ENCODE results near the gene C11orf21. TPM values are rescaled to one million over a fixed set of nuclear protein-coding genes. Genes with fewer than 3 reads are reported as not detected.

C11orf21 gene
- total and polyA plus RNA-seq, 2 experiments from 2014 or later = 0.17 to 0.68 TPM

- Histone ChIP-seq H4K20me1 (ENCODE audit: insufficient read depth, poor library complexity, severe bottlenecking) (no peaks in the 10 kb centered on the region), H3K4me3 (no peak overlapping the region), H3K9me3 (ENCODE audit: low read depth) (no peaks in the 10 kb centered on the region), H3K4me1 (ENCODE audit: insufficient read depth) (peaks cover 9% of the 10 kb centered on the region), H3K27ac (no peak overlapping the region), H3K9me2 (replicated peaks; ENCODE audit: insufficient read depth) (no peaks in the 10 kb centered on the region), H2AFZ (no peak overlapping the region), H3K36me3 (replicated peaks; ENCODE audit: insufficient read depth, low read depth) (no peaks in the 10 kb centered on the region), H3K4me2 (no peak overlapping the region), H3K27me3 (peaks cover 9% of the 10 kb centered on the region), H3K79me2 (no peaks in the 10 kb centered on the region)
- no peak for DNase-seq (ENCODE audit: low spot score)
- 69% methylated on average over 2 of the region's 2 CpGs for WGBS (ENCODE audit: low lambda C conversion rate, missing lambda C conversion rate)
- TF ChIP-seq EZH2phosphoT487 (IDR thresholded peaks at IDR 0.05; ENCODE audit: low read depth, severe bottlenecking, unreplicated experiment) = no peak
- no peak for TF ChIP-seq CTCF (IDR thresholded peaks at IDR 0.05; ENCODE audit: poor library complexity)
- TF ChIP-seq EZH2 (IDR thresholded peaks at IDR 0.05; ENCODE audit: borderline replicate concordance) = no peak
Observed at GRCh38 chr11:2265396-2265795, 36.3 kb downstream of the C11orf21 start.

DNA sequence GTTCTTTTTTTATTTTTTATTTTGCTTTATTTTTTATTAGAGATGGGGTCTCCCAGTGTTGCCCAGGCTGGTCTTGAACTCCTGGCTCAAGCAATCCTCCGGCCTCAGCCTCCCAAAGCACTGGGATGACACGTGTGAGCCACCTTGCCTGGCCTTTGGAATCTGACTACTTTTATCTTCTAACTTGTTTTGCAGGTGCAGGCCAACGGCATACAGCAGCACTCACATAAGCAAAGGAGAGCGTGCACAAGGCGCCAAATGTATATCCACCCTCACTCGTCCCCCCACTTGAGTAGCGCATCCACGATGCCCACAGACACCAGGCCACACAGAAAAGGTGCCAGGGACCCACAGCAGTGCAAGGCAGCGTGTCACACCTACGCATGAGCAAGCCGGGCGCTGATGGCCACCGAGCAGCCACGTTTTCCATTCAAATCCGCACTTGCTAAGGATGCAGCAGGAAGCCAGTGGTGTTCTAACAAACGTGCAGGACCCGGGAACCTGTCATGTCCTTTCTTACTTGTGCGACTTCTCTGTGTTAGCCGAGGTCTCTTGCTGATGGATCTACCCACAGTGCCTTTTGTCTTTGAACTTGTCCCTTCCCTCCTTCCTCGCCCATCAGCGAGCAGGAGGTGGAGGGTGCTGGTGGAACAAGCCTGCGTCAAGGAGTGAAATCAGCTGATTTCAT is 37.2 kb downstream of the C11orf21 start:
- Histone ChIP-seq H3K79me2 (no peaks in the 10 kb centered on the region), H3K27me3 (peaks cover 4% of the 10 kb centered on the region), H3K9me3 (ENCODE audit: low read depth) (no peaks in the 10 kb centered on the region), H3K27ac (no peak overlapping the region), H2AFZ (no peak overlapping the region), H4K20me1 (ENCODE audit: insufficient read depth, poor library complexity, severe bottlenecking) (no peaks in the 10 kb centered on the region), H3K4me2 (no peak overlapping the region), H3K4me1 (ENCODE audit: insufficient read depth) (peaks cover 4% of the 10 kb centered on the region), H3K36me3 (replicated peaks; ENCODE audit: insufficient read depth, low read depth) (no peaks in the 10 kb centered on the region), H3K4me3 (no peak overlapping the region), H3K9me2 (replicated peaks; ENCODE audit: insufficient read depth) (no peaks in the 10 kb centered on the region)
- DNase-seq (ENCODE audit: low spot score) = no peak
- TF ChIP-seq EZH2 (IDR thresholded peaks at IDR 0.05; ENCODE audit: borderline replicate concordance) = no peak
- TF ChIP-seq CTCF (IDR thresholded peaks at IDR 0.05; ENCODE audit: poor library complexity) = no peak
- TF ChIP-seq EZH2phosphoT487 (IDR thresholded peaks at IDR 0.05; ENCODE audit: low read depth, severe bottlenecking, unreplicated experiment) = no peak
- 91% methylated on average over 22 of the region's 22 CpGs for WGBS (ENCODE audit: low lambda C conversion rate, missing lambda C conversion rate)

DNA sequence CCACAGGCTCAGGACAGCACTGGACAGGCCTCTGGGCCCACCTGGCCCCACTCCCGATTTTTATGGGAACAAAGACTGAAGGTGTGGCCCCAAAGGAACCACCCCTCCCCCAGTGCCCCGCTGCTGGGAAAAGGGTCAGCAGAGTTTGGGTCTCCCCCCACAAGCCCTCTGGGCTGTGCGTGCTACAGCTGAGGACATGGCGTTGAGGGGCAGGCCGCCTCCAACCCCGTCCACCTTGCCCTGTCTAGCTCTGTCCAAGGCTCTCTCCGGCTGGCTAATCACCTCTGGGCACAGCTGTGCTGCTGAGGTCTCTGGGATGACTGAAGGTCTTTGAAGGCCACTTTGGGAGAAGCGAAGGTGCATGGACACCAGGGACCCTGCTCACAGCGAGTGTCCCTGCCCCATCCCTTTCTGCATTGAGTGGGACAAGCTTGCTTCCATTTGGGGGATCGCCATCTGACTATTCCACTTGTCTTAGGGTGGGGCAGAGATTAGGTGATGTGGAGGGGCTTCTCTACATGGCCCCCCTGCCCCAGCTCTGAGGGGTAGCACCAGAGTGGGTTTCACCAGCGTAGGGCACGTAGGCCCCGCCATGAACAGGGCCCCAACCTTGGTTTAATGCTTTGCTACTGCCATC is 37.9 kb downstream of the C11orf21 start:
- Histone ChIP-seq H3K27me3 (peaks cover 4% of the 10 kb centered on the region), H3K4me3 (no peak overlapping the region), H3K4me2 (no peak overlapping the region), H3K36me3 (replicated peaks; ENCODE audit: insufficient read depth, low read depth) (no peaks in the 10 kb centered on the region), H3K4me1 (ENCODE audit: insufficient read depth) (no peaks in the 10 kb centered on the region), H3K27ac (no peak overlapping the region), H3K9me3 (ENCODE audit: low read depth) (no peaks in the 10 kb centered on the region), H3K9me2 (replicated peaks; ENCODE audit: insufficient read depth) (no peaks in the 10 kb centered on the region), H4K20me1 (ENCODE audit: insufficient read depth, poor library complexity, severe bottlenecking) (no peaks in the 10 kb centered on the region), H3K79me2 (no peaks in the 10 kb centered on the region), H2AFZ (no peak overlapping the region)
- TF ChIP-seq EZH2phosphoT487 (IDR thresholded peaks at IDR 0.05; ENCODE audit: low read depth, severe bottlenecking, unreplicated experiment) (no peak), EZH2 (IDR thresholded peaks at IDR 0.05; ENCODE audit: borderline replicate concordance) (no peak)
- WGBS (ENCODE audit: low lambda C conversion rate, missing lambda C conversion rate) = 96% methylated on average over 13 of the region's 13 CpGs
- no peak for DNase-seq (ENCODE audit: low spot score)

GRCh38 chr11:2263071-2263565 is 38.6 kb downstream of the C11orf21 start:
- Histone ChIP-seq H3K36me3 (replicated peaks; ENCODE audit: insufficient read depth, low read depth) (no peaks in the 10 kb centered on the region), H3K79me2 (no peaks in the 10 kb centered on the region), H3K4me1 (ENCODE audit: insufficient read depth) (no peaks in the 10 kb centered on the region), H3K4me3 (no peak overlapping the region), H4K20me1 (ENCODE audit: insufficient read depth, poor library complexity, severe bottlenecking) (no peaks in the 10 kb centered on the region), H3K4me2 (no peak overlapping the region), H3K27me3 (no peaks in the 10 kb centered on the region), H3K9me2 (replicated peaks; ENCODE audit: insufficient read depth) (no peaks in the 10 kb centered on the region), H3K27ac (no peak overlapping the region), H3K9me3 (ENCODE audit: low read depth) (no peaks in the 10 kb centered on the region), H2AFZ (no peak overlapping the region)
- 84% methylated on average over 9 of the region's 10 CpGs for WGBS (ENCODE audit: low lambda C conversion rate, missing lambda C conversion rate)
- TF ChIP-seq EZH2 (IDR thresholded peaks at IDR 0.05; ENCODE audit: borderline replicate concordance) = no peak
- TF ChIP-seq EZH2phosphoT487 (IDR thresholded peaks at IDR 0.05; ENCODE audit: low read depth, severe bottlenecking, unreplicated experiment) = no peak
- no peak for TF ChIP-seq CTCF (IDR thresholded peaks at IDR 0.05; ENCODE audit: poor library complexity)
- no peak for DNase-seq (ENCODE audit: low spot score)

All from hepatocyte (in vitro differentiated cells).